Thoracic aorta (tissue), 2 donors: ENCODE measurements around the gene UQCRQ. TPM values are rescaled to one million over a fixed set of nuclear protein-coding genes. Genes with fewer than 3 reads are reported as not detected.

Source experiments
- ATAC-seq: fragments of 150-250 bp; one replicate; pipeline ENCODE4 v1.8.0; 2017; ENCODE audit warnings: low read depth; ENCODE audit not compliant: insufficient number of reproducible peaks, low FRiP score
- DNase-seq: peaks from one replicate; pipeline ENCODE4 v3.0.0-alpha.2; 2020; ENCODE audit warnings: low spot score
- H3K27ac ChIP-seq, 2 donors: fragments of 200-600 bp; sonication (generic); 1 replicate in 1 of 2; 2 replicates in 1 of 2; pipeline ENCODE4 v1.5.1; 2016; ENCODE audit warnings: mild to moderate bottlenecking in 2 of 2, moderate library complexity in 2 of 2
- H3K27me3 ChIP-seq: fragments of 200-600 bp; sonication (generic); replicated peaks from 2 replicates; pipeline ENCODE4 v1.6.0; 2016; ENCODE audit warnings: mild to moderate bottlenecking; ENCODE audit not compliant: insufficient read depth
- H3K36me3 ChIP-seq: fragments of 200-600 bp; sonication (generic); one replicate; pipeline ENCODE4 v1.5.1; 2016
- H3K4me1 ChIP-seq, 2 donors: fragments of 200-600 bp; sonication (generic); 1 replicate in 1 of 2; 2 replicates in 1 of 2; pipeline versions ENCODE4 v1.5.1 to v1.6.0; 2016; ENCODE audit warnings: low read depth in 2 of 2, mild to moderate bottlenecking in 1 of 2; ENCODE audit not compliant: control insufficient read depth in 1 of 2
- H3K4me3 ChIP-seq: fragments of 200-600 bp; sonication (generic); 2 replicates; pipeline ENCODE4 v1.5.1; 2016; ENCODE audit warnings: mild to moderate bottlenecking
- H3K9me3 ChIP-seq: fragments of 200-600 bp; sonication (generic); 2 replicates; pipeline ENCODE4 v1.5.1; 2016
- total RNA-seq, 2 donors: library from RNA; depleted of rRNA; stranded (reverse); fragments of >200 nt; gene quantifications; one replicate each; pipeline versions ENCODE4 v1.1.0 to v1.2.3, GENCODE V29; 2016
- TF ChIP-seq, protein P1 (sequence below): fragments of 200-600 bp; sonication (generic); IDR thresholded peaks from one replicate; pipeline ENCODE4 v1.5.1; 2019; ENCODE audit warnings: antibody characterized with exemption

The UQCRQ gene
- total RNA-seq, 2 donors from 2014 or later: 49.5 to 59.3 TPM

DNA sequence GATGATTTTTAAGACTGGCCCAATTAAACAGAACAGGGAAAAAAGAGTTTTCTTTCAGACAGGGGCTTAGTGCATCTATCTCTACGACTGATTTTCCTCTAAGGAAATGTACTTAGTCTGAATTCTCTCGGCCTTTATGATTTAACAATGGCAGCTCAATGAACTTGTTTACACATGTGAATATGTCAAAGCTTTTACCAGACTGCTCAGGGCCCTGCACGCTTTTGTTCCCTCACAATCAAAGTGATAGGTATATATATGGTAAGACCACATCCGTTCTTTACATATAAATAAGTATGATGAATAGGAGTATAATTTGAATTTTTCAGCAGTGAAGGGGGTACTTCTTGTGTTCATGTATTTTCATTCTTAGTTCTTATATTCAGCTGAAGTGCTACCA, 34.6 kb downstream of the UQCRQ start:
- ATAC-seq (no peak), DNase-seq (no peak)
- Histone ChIP-seq H3K36me3 (peaks cover 25% of the 10 kb centered on the region), H3K4me1 (peaks cover 0 to 4% of the 10 kb centered on the region in 2 donors), H3K27me3 (no peaks in the 10 kb centered on the region), H3K9me3 (no peaks in the 10 kb centered on the region), H3K4me3 (no peak overlapping the region), H3K27ac (no peak overlapping the region)
- TF ChIP-seq, protein P1, sequence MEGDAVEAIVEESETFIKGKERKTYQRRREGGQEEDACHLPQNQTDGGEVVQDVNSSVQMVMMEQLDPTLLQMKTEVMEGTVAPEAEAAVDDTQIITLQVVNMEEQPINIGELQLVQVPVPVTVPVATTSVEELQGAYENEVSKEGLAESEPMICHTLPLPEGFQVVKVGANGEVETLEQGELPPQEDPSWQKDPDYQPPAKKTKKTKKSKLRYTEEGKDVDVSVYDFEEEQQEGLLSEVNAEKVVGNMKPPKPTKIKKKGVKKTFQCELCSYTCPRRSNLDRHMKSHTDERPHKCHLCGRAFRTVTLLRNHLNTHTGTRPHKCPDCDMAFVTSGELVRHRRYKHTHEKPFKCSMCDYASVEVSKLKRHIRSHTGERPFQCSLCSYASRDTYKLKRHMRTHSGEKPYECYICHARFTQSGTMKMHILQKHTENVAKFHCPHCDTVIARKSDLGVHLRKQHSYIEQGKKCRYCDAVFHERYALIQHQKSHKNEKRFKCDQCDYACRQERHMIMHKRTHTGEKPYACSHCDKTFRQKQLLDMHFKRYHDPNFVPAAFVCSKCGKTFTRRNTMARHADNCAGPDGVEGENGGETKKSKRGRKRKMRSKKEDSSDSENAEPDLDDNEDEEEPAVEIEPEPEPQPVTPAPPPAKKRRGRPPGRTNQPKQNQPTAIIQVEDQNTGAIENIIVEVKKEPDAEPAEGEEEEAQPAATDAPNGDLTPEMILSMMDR: no peak

DNA sequence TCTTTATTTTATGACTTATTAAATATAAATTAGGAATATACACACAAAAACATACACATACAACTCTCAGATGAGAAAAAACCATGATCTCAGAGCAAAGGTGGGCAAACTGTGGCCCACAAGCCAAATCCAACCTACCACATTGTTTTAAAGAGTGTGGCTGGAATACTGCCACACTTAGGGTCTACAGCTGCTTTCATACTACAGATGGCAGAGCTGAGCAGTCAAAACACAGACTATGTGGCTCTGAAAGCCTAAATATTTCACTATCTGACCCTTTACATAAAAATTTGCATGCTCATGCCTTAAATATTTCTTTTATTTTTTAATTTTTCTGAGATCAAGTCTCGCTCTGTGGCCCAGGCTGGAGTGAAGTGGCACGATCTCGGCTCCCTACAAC, 35.3 kb downstream of the UQCRQ start:
- no peak for DNase-seq
- TF ChIP-seq, protein P1: no peak
- H3K4me3 ChIP-seq: no peak overlapping the region
- H3K36me3 ChIP-seq: peaks cover 18% of the 10 kb centered on the region
- peaks cover 0 to 4% of the 10 kb centered on the region in 2 donors for H3K4me1 ChIP-seq
- H3K9me3 ChIP-seq: no peaks in the 10 kb centered on the region
- ATAC-seq: no peak
- H3K27ac ChIP-seq: no peak overlapping the region
- no peaks in the 10 kb centered on the region for H3K27me3 ChIP-seq

DNA sequence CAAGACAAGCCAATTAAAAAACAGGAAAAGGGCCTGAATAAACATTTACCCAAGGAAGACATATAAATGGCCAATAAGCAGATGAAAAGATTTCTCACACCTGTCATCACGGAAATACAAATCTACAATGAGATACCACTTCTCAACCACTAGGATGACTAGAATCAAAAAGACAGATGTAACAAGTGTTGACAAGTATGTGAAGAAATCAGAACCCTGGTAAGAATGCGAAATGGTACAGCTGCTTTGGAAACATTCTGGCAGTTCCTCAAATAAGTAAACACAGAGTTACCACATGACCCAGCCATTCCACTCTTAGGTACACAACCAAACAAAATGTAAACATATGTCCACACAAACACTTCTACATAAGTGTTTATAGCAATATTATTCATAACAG, 39.5 kb downstream of the UQCRQ start:
- no peak for DNase-seq
- no peaks in the 10 kb centered on the region for H3K27me3 ChIP-seq
- H3K4me3 ChIP-seq: no peak overlapping the region
- H3K27ac ChIP-seq: no peak overlapping the region
- peaks cover 0 to 4% of the 10 kb centered on the region in 2 donors for H3K4me1 ChIP-seq
- H3K36me3 ChIP-seq: no peaks in the 10 kb centered on the region
- H3K9me3 ChIP-seq: no peaks in the 10 kb centered on the region
- ATAC-seq: no peak
- TF ChIP-seq, protein P1: no peak

DNA sequence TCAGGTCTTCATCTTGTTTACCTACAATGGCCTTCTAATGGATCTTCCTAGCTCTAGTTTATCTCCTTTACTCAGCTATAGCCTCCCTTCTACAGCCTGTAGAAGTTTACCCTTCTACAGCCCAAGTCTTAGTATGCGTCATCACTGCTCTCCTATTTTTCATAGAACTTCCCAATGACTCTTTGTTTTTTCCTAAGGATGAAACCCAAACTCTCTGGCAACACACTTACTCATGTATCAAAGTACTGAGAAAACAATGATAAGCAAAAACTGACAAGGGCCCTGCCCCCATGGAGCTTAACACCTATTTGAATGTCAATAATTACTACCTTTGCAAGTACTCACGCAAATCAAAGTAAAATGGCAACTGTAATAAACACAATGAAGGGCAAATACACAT, 40.7 kb downstream of the UQCRQ start:
- Histone ChIP-seq H3K4me1 (peaks cover 0 to 4% of the 10 kb centered on the region in 2 donors), H3K9me3 (no peaks in the 10 kb centered on the region), H3K4me3 (no peak overlapping the region), H3K27ac (no peak overlapping the region), H3K36me3 (peaks cover 3% of the 10 kb centered on the region), H3K27me3 (no peaks in the 10 kb centered on the region)
- TF ChIP-seq, protein P1: no peak
- ATAC-seq (no peak), DNase-seq (no peak)

DNA sequence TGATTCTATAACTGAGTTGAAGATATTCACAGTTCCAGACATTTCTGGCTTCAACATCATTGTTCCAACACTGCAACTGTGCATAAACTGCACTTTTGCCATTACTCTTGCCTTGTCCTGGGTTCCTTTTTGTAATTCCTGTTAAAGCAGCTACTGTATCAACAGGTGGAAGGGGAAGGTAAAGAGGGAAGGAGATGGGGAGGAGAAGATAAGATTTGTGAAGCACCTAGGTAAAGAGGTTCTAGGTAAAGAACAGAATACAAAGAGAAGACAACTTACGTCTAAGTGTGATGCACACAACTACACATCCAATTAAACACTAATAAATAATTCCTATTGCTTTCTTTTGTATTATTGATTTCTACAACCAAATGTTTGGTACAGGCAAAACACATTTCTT, 43.3 kb downstream of the UQCRQ start:
- H3K4me1 ChIP-seq: peaks cover 0 to 4% of the 10 kb centered on the region in 2 donors
- H3K27me3 ChIP-seq: no peaks in the 10 kb centered on the region
- DNase-seq (no peak), ATAC-seq (no peak)
- H3K36me3 ChIP-seq: peaks cover 15% of the 10 kb centered on the region
- no peaks in the 10 kb centered on the region for H3K9me3 ChIP-seq
- H3K4me3 ChIP-seq: no peak overlapping the region
- TF ChIP-seq, protein P1: no peak
- H3K27ac ChIP-seq: no peak overlapping the region
